Measurements from ENCODE around the gene SPON1.
"Not testable (repeated sequence)": the region's sequence is repeated elsewhere in the genome, so short reads cannot be mapped to it uniquely, and the experiment has no call there.

The SPON1 gene

GRCh38 chr11:13984616-13985450 lies 22.3 kb downstream of the SPON1 start:
- DNase-seq = no peak

- DNase-seq = not testable (repeated sequence)
Observed at GRCh38 chr11:13986695-13987094, 24.2 kb downstream of the SPON1 start.

DNA sequence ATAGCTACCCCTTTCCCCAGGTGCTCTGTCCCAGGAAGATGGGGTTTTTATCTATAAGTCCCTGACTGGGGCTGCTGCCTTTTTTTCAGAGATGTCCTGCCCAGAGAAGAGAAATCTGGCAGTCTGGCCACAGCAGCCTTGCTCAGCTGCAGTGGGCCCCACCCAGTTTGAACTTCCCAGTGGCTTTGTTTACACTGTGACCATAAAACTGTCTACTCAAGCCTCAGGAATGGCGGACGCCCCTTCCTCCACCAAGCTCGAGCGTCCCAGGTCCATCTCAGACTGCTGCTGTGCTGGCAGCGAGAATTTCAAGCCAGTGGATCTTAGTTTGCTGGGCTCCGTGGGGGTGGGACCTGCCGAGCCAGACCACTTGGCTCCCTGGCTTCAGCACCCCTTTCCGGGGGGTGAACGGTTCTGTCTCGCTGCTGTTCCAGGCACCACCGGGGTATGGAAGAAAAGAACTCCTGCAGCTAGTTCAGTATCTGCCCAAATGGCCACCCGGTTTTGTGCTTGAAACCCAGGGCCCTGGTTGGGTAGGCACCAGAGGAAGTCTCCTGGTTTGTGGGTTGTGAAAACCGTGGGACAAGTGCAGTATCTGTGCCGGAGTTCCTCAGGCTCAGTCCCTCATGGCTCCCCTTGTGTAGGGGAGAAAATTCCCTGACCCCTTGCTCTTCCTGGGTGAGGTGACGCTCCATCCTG lies 29.8 kb downstream of the SPON1 start:
- DNase-seq = not testable (repeated sequence)

DNA sequence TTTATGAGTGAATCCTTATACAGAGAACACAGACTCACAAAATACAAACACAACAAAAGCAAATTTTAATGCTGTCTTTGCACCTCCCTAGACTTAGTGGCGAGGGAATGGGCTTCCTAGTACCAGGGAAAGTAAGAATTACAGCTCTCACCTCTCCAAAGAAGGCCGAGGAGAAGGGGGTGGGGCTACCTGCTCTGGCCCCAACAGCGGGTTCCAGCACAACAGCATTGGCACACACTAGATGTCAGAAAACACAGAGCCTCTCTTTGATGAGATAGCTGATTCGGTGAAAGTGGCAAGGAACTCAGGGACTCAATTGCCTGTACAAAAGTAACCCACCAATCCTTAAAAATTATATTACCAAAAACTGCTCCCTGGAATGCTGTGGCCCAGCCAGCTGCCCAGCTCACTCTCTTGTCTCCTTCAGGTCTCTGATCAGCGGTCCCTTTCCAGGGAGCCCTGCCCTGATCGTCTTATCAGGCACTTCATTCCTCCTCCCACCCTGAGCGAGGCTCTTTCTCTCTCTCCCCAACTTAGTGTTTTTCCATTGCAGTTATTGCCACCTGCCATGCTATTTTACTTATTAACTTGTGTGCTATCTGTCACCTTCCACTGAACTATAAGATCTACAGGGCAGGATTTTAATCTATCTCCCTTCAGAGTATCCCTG lies 30.7 kb downstream of the SPON1 start:
- no peak for DNase-seq

DNA sequence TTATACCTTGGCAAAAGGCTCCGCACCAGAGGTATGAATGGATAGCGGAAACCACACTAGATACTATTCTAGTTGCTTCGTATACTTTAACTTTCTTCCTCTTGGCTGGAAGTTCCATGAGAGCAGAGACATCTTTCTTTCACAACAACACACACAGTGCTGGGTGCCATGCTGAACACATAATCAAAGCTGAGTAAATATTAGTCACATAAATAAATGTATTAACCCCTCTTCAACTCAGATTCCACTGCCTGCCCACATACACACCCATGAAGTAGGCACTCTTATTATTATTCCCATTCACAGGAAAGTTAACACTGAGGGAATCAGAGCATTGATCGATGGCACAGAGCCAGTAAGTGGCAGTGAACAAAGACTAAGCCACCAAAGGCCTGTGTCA lies 35.4 kb downstream of the SPON1 start:
- DNase-seq = no peak

- no peak for DNase-seq
Observed at GRCh38 chr11:13999704-14000103, 37.2 kb downstream of the SPON1 start.

DNA sequence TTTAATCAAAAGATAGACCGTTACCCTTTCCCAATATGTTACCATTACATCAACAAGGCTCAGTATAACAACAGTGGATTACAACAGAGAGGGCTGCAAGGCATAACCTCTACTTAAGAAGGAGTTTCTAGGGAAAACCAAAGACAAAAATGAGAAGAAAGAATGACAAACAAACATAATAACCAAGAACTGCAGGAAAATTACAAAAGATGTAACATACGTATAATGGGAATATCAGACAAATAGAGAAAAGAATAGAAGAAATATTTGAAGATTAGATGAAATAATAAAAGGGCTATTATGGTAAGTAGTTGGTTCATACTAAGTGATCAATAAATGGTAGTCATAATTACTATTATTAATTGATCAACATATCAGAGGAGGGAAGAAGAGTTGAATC lies 39.1 kb downstream of the SPON1 start:
- no peak for DNase-seq

- DNase-seq = no peak
Observed at GRCh38 chr11:14007566-14007965, 45.0 kb downstream of the SPON1 start.

GRCh38 chr11:14010665-14011064 lies 48.1 kb downstream of the SPON1 start:
- DNase-seq = no peak

DNA sequence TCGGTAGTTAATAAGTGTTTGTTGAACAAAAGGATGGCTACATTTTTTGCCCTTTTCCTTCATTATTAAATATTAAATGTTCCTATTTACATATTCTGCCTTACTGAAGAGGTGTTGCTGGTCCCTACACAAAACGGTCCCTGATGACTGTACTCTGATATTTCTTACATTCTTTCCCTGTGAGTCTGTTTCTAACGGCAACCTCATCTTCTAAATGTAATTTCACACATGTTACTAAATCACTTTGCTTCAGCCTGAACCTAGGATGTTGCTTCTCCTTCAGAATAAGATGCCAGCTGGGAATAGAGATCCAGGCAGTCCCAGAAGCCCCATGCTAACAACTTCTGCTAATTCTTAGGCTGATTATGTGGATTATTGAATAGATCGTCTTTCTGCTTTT lies 50.3 kb downstream of the SPON1 start:
- DNase-seq = no peak

DNA sequence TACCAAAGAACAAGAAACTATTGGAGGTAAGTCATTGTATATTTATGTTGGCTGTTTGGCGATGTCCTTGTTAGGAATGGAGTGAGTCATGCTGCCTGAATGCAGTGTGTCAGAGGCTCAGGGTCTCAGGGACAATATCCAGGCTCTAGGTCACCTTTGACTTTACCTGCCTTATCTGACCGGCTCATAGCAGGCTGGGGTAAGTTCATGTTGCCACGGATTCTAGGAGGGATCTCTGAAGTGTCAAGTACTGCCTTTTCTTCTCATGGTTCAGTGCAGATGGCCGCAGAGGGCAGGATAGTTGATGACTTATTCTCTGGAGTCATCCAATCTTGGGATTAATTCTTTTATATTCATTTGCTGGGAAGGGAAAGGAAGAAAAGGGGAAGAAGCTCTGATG lies 53.2 kb downstream of the SPON1 start:
- no peak for DNase-seq

DNA sequence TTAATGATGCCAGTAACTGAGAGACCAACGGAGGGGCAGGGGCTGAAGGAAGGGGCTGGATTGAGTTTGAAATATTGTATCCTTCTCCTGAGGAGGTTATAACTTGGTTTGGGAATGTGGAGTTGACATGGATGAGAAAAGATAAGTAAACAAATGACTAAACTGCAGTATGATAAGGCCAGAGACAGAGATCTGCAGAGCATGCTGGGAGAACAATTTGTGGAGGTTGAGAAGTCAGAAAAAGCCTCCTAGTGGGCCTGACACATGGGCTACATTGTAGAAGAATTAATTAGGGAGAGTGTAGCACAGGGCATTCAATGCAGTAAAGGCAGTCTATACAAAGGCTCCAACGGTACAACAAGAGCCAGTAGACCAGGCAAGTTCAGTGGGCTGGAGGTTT lies 55.9 kb downstream of the SPON1 start:
- DNase-seq = no peak

DNA sequence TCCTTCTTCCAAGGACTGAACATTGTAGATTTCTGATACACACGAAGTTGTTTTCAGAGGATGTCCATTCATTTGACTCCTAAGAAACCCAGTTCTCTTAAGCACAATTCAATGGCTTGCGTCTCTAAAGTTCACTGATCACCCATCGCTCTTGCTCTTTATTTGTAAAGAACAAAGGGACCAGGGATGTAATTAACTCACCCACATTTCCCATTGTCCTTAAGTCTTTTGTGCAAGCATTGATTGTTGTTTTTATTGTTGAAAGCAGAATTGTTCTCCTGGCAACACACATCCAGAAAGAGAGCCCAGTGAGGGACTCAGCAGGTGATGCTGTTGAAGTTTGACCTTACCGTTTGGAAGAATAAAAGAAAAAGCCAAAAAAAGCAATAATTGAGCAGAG lies 59.2 kb downstream of the SPON1 start:
- no peak for DNase-seq

DNA sequence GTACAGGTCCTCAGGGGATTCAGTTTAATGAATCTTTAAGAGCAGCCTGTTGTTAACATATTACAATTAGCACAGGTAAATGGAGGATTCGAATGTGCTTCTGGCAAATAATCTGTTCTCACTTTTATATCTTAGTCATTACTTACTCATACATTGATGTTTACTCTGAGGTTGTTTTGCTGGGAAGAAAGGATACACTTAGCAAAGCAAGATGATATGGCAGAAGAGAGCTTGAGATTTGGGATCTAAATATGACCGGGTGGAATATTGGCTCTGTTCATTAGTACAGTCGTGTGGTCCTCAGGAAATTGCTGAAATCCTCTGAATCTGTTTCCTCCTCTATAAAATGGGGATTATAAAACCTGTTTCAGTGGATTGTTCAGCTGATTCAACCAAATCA lies 59.7 kb downstream of the SPON1 start:
- DNase-seq = no peak

DNA sequence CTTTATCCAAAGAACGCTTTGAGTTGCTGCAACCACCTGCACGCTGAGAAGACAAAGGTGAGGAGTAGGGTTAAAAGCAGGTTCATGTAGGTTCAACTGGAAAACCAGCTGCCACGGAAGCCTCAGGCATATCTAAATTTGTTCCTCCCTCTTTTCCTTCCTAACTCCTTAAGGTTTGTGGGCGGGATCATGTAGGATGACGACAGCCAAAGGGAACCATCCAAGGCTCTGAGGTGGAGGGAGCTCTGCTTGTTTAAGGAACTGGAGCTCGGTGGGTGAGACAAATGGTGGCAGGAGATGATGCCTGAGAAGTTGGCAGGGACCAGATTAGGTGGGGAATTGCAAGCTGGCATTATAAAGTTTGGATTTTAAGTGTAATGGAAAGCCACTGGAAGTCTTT lies 60.3 kb downstream of the SPON1 start:
- DNase-seq = no peak

GRCh38 chr11:14026961-14027360 lies 64.4 kb downstream of the SPON1 start:
- DNase-seq = no peak

DNA sequence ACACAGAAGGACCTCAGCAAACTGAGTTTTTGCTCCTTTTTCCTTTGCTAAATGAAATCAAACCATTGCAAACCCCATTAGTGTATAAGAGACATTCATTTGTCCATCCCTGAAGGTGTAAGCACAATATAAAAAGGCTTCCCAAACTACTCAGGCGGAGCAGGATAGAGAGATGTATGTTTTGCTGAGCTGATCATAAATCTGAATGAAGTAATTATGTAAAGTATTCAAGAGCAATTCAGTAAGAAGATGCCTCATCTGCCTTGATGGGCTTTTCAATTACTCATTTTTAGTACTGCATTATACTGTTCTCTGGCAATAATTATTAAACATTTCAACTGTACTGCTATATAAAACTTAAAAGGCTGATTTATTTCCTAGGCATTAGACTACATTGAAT lies 65.0 kb downstream of the SPON1 start:
- no peak for DNase-seq

GRCh38 chr11:14029440-14029839 lies 66.9 kb downstream of the SPON1 start:
- DNase-seq = no peak

- peak; percentile 20 for DNase-seq
Observed at GRCh38 chr11:14029971-14030920, 67.7 kb downstream of the SPON1 start.

GRCh38 chr11:14035526-14035925 lies 73.0 kb downstream of the SPON1 start:
- DNase-seq = not testable (repeated sequence)

DNA sequence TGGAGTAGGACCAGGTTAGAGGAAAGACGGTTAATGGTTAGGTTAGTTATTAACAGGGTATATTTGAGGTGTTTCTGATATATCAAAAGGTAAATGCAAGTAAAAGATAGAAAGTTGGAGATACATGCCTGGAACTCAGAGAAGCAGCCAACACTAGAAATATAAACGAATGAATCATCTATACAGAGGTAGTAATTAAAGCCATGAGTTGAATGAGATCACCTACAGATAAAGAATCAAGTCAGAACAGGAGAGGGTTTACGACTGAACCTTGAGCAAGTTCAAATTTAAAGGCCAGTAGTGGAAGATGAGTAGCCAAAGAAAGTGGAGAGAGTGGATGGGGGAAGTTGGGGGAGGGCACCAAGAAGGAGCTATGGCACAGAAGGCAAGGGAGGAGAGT lies 73.9 kb downstream of the SPON1 start:
- DNase-seq = no peak

GRCh38 chr11:14041040-14041439 lies 78.5 kb downstream of the SPON1 start:
- no peak for DNase-seq

DNA sequence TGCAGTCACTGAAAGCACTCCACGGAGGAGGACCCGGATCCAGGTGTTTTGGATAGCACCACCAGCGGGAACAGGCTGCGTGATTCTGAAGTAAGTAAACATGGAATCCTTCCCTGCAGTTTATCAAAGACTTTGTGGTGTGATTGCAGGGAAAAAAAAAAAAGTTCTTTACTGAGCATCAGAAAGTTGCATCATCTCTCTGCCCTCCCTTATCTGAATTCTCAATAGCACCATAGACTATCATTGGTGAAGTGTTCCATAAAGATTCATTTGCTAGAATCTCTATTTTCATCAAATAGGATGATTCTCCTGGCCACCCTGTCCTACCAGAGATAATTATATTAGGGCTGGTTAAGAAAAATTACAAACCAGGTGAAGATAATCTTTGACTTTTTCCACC lies 79.0 kb downstream of the SPON1 start:
- DNase-seq = no peak

Data from NCI-H446 treated with DMSO at 0.1 percent for 48 hours (cell line).